Right renal cortex interstitium (tissue), 3 donors: ENCODE measurements around the gene STX3. TPM values are rescaled to one million over a fixed set of nuclear protein-coding genes. Genes with fewer than 3 reads are reported as not detected.
"Not testable (repeated sequence)": the region's sequence is repeated elsewhere in the genome, so short reads cannot be mapped to it uniquely, and the experiment has no call there.

Experiments
- DNase-seq, 3 donors: peaks; one replicate each; pipeline ENCODE4 v3.0.0-alpha.2; 2013; ENCODE audit warnings: low read depth in 3 of 3, low spot score in 2 of 3
- polyA plus RNA-seq, 3 donors: library from polyadenylated mRNA; unstranded; fragments of 120-200 nt; gene quantifications; one replicate each; pipeline ENCODE4 v1.2.1, GENCODE V29; 2013; ENCODE audit not compliant: insufficient read length in 3 of 3

Gene STX3
- polyA plus RNA-seq, 3 donors = 49.0 to 55.2 (median 52.6) TPM

GRCh38 chr11:59785818-59786217 lies 30.6 kb downstream of the STX3 start:
- no peak for DNase-seq

DNA sequence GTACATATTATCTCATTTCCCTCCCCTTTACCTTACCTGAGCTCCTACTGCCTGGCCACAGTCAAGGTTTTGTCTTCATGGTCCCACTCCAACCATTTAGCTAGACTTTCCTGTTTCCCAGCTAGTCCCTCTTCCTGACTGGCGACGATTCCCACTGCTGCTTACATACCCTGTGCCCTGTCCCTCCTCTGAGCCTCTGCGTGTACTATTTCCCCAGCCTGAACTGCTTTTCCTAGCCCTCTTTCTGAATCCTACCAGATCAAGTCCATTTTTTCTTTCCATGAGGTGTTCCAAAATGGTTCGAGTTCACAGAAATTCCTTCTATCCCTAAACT lies 32.0 kb downstream of the STX3 start:
- DNase-seq = no peak

DNA sequence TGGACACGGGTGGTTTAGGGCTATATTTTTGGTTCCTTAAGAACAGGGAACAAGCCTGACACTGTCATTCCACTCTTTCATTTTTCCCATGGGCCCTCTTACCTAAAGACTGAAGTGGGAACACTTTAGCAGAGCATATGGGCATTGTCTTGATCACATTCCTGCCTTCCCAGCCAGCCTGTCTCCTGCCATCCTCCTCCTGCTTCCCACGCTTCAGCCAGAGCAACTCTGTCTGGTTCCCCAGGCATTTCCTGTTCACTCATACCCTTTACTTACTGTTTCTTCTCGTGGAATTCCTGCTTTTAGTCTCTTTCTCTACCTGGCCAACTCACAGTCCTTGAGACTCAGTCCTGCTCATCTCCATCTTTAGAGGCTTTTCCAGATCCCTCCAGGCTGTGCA lies 32.6 kb downstream of the STX3 start:
- no peak for DNase-seq

DNA sequence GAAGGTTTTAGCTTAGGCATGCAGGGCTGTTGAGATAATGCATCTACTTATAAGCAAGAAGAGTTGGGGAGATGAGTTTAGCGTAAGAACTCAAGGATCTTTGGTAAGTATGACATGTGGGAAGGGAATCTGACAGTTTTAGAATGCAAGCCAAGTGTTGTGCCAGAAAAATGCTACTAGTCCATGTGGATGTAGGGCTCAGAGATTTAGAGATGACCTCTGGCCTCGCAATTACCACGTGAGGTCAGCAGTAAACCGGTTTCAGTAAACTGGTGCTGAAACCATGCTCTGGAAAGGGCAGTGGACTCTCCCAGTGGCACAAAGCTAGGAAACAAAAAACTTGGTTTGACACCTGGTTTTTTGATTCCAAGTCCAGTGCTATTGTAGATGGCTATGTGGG lies 36.5 kb downstream of the STX3 start:
- DNase-seq = no peak

DNA sequence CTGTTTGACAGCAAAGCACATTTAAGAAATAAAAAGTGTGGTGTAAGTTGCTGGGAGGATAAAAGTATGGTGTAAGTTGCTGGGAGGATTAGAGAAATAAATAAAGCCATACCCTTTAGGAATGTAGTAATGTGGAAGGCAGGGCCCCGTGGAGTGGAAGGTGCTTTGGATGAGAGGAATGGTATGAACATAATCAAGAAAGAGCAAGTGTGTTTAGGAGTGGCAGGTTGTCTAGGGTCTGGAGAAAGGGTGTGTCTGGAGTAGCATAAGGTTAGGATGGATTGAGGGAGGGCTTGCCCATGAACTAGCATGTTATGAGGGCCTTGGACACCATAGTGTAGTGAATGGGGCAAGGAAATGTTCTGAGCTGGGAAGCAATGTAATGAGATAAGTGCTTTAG lies 37.3 kb downstream of the STX3 start:
- DNase-seq = no peak

DNA sequence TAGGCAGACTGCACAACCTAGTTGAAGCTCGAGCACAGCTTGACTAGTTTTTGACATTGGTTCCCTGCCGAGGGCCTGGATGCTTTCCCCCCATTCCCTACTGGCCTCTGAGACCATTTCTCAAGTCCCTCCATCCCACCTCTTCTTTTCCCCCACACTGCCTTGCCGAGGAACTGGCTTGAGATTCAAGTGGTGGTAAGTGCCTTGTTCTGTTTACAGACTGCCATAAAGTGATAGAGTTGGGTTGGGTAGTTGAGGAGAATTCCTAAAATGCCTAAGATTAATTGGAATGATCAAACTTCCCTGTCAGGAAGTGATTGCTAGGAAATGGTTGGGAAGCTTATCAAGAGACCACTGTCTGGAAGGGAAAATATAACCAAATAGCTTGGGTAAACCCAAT lies 39.2 kb downstream of the STX3 start:
- no peak for DNase-seq

- DNase-seq = no peak
Measured at GRCh38 chr11:59800390-59801025, 45.3 kb downstream of the STX3 start.

DNA sequence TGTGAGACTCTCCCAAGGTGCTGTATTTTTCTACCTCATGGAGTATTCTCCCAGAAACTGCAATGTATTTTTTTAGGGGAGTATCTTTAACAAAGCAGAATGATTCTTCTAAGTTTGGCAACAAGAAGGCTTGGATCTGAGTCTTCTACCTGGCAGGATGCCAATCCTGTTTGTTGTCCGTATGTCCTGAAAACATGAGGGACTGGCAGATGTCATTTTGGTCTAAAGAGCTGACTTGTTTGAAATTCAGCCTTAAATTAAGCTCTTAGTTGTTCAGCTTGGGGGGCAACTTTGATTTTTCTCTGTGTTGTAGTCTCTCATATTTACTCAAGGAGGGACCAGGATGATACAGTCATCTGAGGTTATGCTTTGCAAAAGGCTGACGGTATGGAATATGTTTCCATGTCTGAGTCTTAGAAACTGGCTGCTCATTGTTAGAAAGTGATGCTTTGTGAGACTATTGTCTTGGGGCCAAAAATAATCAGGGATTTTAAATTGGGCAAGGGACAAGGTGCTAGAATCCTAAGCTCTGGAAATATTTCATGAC lies 46.1 kb downstream of the STX3 start:
- no peak for DNase-seq

GRCh38 chr11:59801981-59802638 lies 46.9 kb downstream of the STX3 start:
- no peak for DNase-seq

DNA sequence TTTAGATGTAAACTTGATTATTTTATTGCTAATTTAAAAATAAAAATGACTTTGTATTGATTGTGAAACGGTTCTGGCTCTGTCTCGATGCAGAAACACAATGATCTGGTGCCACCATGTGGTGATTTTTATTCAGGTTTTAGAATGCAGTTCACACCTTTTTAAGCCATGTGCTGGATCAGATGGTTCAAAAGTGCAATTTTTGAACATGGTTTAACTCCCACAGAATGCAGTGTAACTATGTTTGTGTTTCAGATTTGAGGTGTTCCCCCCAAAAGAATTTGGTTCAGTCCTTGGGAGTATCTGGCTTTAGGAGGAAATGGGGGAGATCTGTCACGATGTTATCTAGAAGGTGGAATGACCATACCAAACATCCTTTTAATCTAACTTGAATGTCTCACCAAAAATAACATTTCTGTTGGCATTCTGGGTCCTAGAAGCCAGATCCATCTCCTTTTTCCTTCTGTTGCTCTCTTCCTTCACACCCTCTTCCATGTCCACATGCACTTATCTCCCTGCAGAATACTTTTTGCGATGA lies 47.5 kb downstream of the STX3 start:
- peak in 2 of 3 donors; percentile 32 to 34 for DNase-seq

GRCh38 chr11:59804061-59804460 lies 48.9 kb downstream of the STX3 start:
- no peak for DNase-seq

- no peak for DNase-seq
Measured at GRCh38 chr11:59807047-59807610, 52.0 kb downstream of the STX3 start.

GRCh38 chr11:59810189-59810910 lies 55.2 kb downstream of the STX3 start, which contains the start of gene MRPL16:
Gene MRPL16, minus strand, starts transcription at chr11:59810778. Its CDS starts 120 bp downstream, at chr11:59810658.
- DNase-seq = peak; percentile 71 to 85 (median 80)

GRCh38 chr11:59810911-59811259 lies 55.7 kb downstream of the STX3 start:
- no peak for DNase-seq

- DNase-seq = no peak
Measured at GRCh38 chr11:59812220-59812619, 57.0 kb downstream of the STX3 start.

- DNase-seq = no peak
Measured at GRCh38 chr11:59813364-59813763, 58.2 kb downstream of the STX3 start.

- DNase-seq = no peak
Measured at GRCh38 chr11:59814021-59814420, 58.8 kb downstream of the STX3 start.

DNA sequence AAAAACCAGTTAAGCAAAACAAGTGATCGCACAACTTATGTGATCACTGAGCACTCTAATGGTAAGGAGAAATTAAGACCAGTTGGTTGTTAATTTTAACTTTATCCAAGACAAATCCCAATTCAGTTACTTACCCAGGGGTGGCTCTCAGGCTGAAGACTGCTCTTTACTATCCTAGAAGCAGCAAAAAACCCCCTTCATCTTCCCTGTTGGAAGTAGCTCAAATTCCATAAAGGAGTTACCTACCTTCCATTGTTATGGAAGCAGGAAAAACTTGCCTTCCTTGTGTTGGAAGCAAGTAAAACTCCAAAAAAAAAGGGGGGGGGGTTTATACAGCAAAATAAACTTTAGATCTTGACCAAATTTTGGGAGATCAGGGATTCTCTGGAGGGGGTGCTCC lies 60.6 kb downstream of the STX3 start:
- no peak for DNase-seq

- DNase-seq = not testable (repeated sequence)
Measured at GRCh38 chr11:59816434-59816833, 61.3 kb downstream of the STX3 start.

- no peak for DNase-seq
Measured at GRCh38 chr11:59818572-59818971, 63.4 kb downstream of the STX3 start.

DNA sequence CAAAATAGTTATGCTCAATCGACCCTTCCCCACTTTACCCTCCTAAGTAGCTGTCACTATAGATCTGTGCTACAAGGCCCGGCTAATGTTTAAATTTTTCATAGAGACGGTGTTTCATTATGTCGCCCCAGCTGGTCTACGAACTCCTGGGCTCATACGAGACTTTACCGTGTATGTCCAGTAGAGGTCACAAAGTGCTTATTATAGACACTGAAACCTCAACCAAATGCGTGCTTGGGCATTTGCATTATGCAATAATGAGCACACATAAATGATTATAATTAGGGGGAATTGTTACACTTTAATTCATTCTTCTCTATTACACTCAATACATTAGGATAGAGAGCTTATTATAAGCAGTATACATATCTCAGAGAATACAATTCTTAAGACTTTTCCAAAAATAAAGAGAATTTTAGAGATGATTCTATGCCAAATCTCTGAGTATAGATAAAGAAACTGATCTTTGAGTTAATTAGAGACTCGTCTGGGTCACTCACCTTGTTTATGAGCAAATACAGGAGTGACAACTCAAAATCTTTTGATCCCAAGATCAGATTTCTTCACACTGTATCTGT lies 67.9 kb downstream of the STX3 start:
- peak in 1 of 3 donors; percentile 13 for DNase-seq
